ENCODE data around the gene STX16. TPM values are rescaled to one million over a fixed set of nuclear protein-coding genes. Genes with fewer than 3 reads are reported as not detected.
A peak's percentile ranks its signal among the peaks of the same experiment; 100 is the strongest.
"Not testable (repeated sequence)": the region's sequence is repeated elsewhere in the genome, so short reads cannot be mapped to it uniquely, and the experiment has no call there.

Gene STX16
- total RNA-seq, 4 donors from 2014 or later, result 70.2 to 148 (median 85.9) TPM

- H3K27me3 ChIP-seq, result no peaks in the 10 kb centered on the region
- 93 to 97% methylated on average over 3 of the region's 3 CpGs for WGBS, 2 donors
- no peak overlapping the region for H3K27ac ChIP-seq
- no peaks in the 10 kb centered on the region for H3K9me3 ChIP-seq
- peaks cover 0 to 26% (median 0%) of the 10 kb centered on the region in 4 donors for H3K4me1 ChIP-seq
- H3K4me3 ChIP-seq, result no peak overlapping the region
- no peak for DNase-seq (ENCODE audit: low spot score in 2 of 2)
- TF ChIP-seq EP300 (IDR thresholded peaks at IDR 0.05) (no peak), POLR2A (IDR thresholded peaks at IDR 0.05) (no peak)
- TF ChIP-seq, protein P1, sequence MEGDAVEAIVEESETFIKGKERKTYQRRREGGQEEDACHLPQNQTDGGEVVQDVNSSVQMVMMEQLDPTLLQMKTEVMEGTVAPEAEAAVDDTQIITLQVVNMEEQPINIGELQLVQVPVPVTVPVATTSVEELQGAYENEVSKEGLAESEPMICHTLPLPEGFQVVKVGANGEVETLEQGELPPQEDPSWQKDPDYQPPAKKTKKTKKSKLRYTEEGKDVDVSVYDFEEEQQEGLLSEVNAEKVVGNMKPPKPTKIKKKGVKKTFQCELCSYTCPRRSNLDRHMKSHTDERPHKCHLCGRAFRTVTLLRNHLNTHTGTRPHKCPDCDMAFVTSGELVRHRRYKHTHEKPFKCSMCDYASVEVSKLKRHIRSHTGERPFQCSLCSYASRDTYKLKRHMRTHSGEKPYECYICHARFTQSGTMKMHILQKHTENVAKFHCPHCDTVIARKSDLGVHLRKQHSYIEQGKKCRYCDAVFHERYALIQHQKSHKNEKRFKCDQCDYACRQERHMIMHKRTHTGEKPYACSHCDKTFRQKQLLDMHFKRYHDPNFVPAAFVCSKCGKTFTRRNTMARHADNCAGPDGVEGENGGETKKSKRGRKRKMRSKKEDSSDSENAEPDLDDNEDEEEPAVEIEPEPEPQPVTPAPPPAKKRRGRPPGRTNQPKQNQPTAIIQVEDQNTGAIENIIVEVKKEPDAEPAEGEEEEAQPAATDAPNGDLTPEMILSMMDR (IDR thresholded peaks at IDR 0.05), result no peak
- no peaks in the 10 kb centered on the region for H3K36me3 ChIP-seq
Observed at GRCh38 chr20:58646257-58646656, 4.8 kb upstream of the STX16 start.

DNA sequence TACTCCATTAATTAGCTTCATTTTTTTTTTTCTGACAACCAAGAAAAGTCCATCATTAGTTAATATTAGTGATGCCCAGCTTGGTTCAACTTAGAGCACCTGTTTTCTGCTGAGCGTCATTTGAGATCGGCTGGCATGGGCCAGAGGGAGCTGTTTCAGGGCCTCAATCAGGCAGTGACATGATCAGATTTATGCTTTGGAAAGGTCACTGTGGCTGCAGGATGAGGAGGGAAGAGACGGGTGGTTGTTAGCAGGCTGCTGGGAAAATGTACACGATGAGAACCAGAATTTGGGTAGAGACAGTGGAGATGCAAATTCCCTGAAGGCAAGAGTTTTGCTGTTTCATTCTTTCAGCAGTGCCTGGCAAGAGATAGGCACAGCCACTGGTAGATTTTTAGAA is 4.4 kb upstream of the STX16 start:
- TF ChIP-seq EP300 (IDR thresholded peaks at IDR 0.05) (no peak), POLR2A (IDR thresholded peaks at IDR 0.05) (no peak)
- TF ChIP-seq, protein P1 (IDR thresholded peaks at IDR 0.05), result no peak
- Histone ChIP-seq H3K36me3 (no peaks in the 10 kb centered on the region), H3K27me3 (no peaks in the 10 kb centered on the region), H3K9me3 (no peaks in the 10 kb centered on the region), H3K27ac (no peak overlapping the region), H3K4me3 (no peak overlapping the region), H3K4me1 (peaks cover 0 to 26% (median 0%) of the 10 kb centered on the region in 4 donors)
- no peak for DNase-seq (ENCODE audit: low spot score in 2 of 2)
- 67 to 68% methylated on average over 4 of the region's 4 CpGs for WGBS, 2 donors

- H3K4me1 ChIP-seq, result peaks cover 0 to 26% (median 0%) of the 10 kb centered on the region in 4 donors
- WGBS, 2 donors, result 84 to 88% methylated on average over 7 of the region's 7 CpGs
- no peaks in the 10 kb centered on the region for H3K9me3 ChIP-seq
- H3K27ac ChIP-seq, result peak overlapping the region in 1 of 4 donors; percentile 16
- TF ChIP-seq POLR2A (IDR thresholded peaks at IDR 0.05), result no peak
- TF ChIP-seq EP300 (IDR thresholded peaks at IDR 0.05), result no peak
- TF ChIP-seq, protein P1 (IDR thresholded peaks at IDR 0.05), result no peak
- H3K36me3 ChIP-seq, result no peaks in the 10 kb centered on the region
- no peaks in the 10 kb centered on the region for H3K27me3 ChIP-seq
- H3K4me3 ChIP-seq, result no peak overlapping the region
- no peak for DNase-seq (ENCODE audit: low spot score in 2 of 2)
Observed at GRCh38 chr20:58647162-58647795, 3.8 kb upstream of the STX16 start.

- no peak for DNase-seq (ENCODE audit: low spot score in 2 of 2)
- Histone ChIP-seq H3K36me3 (no peaks in the 10 kb centered on the region), H3K27me3 (no peaks in the 10 kb centered on the region), H3K9me3 (no peaks in the 10 kb centered on the region), H3K27ac (peak overlapping the region in 1 of 4 donors; percentile 16), H3K4me3 (no peak overlapping the region), H3K4me1 (peaks cover 0 to 32% (median 4%) of the 10 kb centered on the region in 4 donors)
- 43 to 59% methylated on average over 6 to 7 of the region's 12 CpGs for WGBS, 2 donors
- TF ChIP-seq POLR2A (IDR thresholded peaks at IDR 0.05) (no peak), EP300 (IDR thresholded peaks at IDR 0.05) (no peak)
- TF ChIP-seq, protein P1 (IDR thresholded peaks at IDR 0.05), result no peak
Observed at GRCh38 chr20:58647796-58648501, 3.1 kb upstream of the STX16 start.

- H3K4me1 ChIP-seq, result peaks cover 0 to 38% (median 8%) of the 10 kb centered on the region in 4 donors
- whole genome bisulfite sequencing, 2 donors, result 75 to 84% methylated on average over 3 to 6 of the region's 6 CpGs
- not testable (repeated sequence) for H3K36me3 ChIP-seq; H3K4me3 ChIP-seq; H3K27ac ChIP-seq; H3K27me3 ChIP-seq; DNase-seq (ENCODE audit: low spot score in 2 of 2); H3K9me3 ChIP-seq
Observed at GRCh38 chr20:58648502-58648825, 2.6 kb upstream of the STX16 start.

All from tibial nerve (tissue), 4 donors.